ENCODE measurements around the gene HLA-C.

Gene HLA-C

DNA sequence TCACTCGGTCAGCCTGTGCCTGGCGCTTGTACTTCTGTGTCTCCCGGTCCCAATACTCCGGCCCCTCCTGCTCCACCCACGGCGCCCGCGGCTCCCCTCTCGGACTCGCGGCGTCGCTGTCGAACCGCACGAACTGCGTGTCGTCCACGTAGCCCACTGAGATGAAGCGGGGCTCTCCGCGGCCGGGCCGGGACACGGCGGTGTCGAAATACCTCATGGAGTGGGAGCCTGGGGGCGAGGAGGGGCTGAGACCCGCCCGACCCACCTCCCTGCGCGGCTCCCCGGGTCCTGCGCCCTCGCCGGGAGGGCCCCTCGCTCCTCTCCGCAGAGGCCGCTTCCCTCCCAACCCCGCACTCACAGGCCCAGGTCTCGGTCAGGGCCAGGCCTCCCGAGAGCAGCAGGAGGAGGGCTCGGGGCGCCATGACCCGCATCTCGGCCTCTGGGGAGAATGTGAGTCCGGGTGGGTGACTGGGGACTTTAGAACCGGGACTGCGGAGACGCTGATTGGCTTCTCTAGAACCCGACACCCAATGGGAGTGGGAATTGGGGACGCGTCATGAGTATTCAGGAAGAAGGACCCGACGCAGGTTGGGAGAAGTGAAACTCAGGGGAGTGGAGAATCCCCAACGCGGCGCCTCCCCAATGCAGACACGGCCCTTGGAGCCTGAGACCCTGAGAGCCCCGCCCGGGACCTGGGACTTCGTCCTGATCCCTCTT, at the start of gene HLA-C:
Gene HLA-C, minus strand, starts transcription at position 452 of the 717 bp plus-strand sequence. Its CDS starts 21 bp downstream, at position 431.
- peak within 1 kb of the TSS; percentile 71 for H3K4me3 ChIP-seq (ENCODE audit: low read depth, low read length)
- TF ChIP-seq, protein P1, sequence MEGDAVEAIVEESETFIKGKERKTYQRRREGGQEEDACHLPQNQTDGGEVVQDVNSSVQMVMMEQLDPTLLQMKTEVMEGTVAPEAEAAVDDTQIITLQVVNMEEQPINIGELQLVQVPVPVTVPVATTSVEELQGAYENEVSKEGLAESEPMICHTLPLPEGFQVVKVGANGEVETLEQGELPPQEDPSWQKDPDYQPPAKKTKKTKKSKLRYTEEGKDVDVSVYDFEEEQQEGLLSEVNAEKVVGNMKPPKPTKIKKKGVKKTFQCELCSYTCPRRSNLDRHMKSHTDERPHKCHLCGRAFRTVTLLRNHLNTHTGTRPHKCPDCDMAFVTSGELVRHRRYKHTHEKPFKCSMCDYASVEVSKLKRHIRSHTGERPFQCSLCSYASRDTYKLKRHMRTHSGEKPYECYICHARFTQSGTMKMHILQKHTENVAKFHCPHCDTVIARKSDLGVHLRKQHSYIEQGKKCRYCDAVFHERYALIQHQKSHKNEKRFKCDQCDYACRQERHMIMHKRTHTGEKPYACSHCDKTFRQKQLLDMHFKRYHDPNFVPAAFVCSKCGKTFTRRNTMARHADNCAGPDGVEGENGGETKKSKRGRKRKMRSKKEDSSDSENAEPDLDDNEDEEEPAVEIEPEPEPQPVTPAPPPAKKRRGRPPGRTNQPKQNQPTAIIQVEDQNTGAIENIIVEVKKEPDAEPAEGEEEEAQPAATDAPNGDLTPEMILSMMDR (conservative IDR thresholded peaks at IDR 0.05; ENCODE audit: low read depth, low read length) = peak; percentile 37
- DNase-seq (ENCODE audit: low read depth) = peak; percentile 97

- no peak for DNase-seq (ENCODE audit: low read depth)
- H3K4me3 ChIP-seq (ENCODE audit: low read depth, low read length) = no peak overlapping the region
- TF ChIP-seq, protein P1 (conservative IDR thresholded peaks at IDR 0.05; ENCODE audit: low read depth, low read length) = no peak
These were observed 49.3 kb upstream of the HLA-C start for GRCh38 chr6:31321005-31321707.

DNA sequence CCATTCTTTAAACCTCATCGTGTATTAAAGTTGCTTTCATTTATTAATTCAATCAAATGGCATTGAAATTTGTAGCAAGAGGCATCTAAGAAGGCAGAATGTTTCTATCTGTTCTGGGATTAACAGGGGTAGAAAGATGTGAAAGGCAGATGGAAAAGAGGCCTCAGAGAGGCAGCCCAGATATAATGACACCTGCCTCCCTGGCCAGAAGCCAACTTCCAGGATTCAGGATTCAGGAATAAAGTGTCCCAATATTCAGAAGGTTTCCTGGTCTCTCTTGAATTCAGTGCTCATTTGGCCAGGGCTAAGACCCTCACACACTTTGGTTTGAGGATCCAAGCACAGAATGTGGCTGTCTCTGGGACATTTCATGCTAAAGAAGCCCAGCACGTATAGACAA, 45.1 kb upstream of the HLA-C start:
- TF ChIP-seq, protein P1 (conservative IDR thresholded peaks at IDR 0.05; ENCODE audit: low read depth, low read length) = no peak
- H3K4me3 ChIP-seq (ENCODE audit: low read depth, low read length) = no peak overlapping the region
- no peak for DNase-seq (ENCODE audit: low read depth)

DNA sequence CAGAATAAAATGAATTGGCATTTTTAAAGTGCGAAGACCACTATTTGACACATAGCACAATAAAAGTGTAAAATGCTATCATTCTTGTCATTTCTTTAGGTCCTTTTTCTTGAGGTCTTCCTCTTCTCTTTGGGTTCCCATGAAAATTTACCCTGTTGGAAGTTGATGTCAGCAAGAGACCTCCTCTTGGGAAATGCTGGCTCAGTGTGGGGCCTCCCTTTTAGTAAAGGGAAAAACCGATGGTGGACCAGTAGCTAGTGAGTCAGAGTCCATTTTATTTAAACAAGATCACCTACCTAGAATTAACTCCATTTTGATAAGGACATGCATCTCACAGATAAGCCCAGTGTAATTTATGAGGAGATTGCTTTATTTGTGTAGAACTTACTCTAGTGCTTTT, 37.7 kb upstream of the HLA-C start:
- TF ChIP-seq, protein P1 (conservative IDR thresholded peaks at IDR 0.05; ENCODE audit: low read depth, low read length) = no peak
- H3K4me3 ChIP-seq (ENCODE audit: low read depth, low read length) = no peak overlapping the region
- no peak for DNase-seq (ENCODE audit: low read depth)

- DNase-seq (ENCODE audit: low read depth) = no peak
- TF ChIP-seq, protein P1 (conservative IDR thresholded peaks at IDR 0.05; ENCODE audit: low read depth, low read length) = no peak
- H3K4me3 ChIP-seq (ENCODE audit: low read depth, low read length) = no peak overlapping the region
These were observed 36.9 kb upstream of the HLA-C start for GRCh38 chr6:31308845-31309175.

GRCh38 chr6:31308050-31308844, 36.4 kb upstream of the HLA-C start:
- TF ChIP-seq, protein P1 (conservative IDR thresholded peaks at IDR 0.05; ENCODE audit: low read depth, low read length) = no peak
- no peak overlapping the region for H3K4me3 ChIP-seq (ENCODE audit: low read depth, low read length)
- DNase-seq (ENCODE audit: low read depth) = no peak

Data from choroid plexus epithelial cell (primary cell).